ENCODE results near the gene IL6ST.
"Not testable (repeated sequence)": the region's sequence is repeated elsewhere in the genome, so short reads cannot be mapped to it uniquely, and the experiment has no call there.

Gene IL6ST

DNA sequence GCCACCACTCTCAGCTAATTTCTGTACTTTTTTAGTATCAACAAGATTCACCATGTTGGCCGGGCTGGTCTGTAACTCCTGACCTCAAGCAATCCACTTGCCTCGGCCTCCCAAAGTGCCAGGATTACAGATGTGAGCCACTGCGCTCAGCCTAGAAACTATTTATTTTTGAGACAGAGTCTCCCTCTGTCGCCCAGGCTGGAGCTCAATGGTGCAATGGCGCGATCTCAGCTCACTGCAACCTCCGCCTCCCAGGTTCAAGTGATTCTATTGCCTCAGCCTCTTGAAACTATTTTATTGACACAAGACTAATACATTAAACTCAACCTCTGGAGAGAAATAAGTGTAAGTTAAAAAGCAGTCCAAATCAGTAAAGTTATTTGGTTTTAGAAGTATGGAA lies 34.0 kb downstream of the IL6ST start:
- FAIRE-seq: no peak

DNA sequence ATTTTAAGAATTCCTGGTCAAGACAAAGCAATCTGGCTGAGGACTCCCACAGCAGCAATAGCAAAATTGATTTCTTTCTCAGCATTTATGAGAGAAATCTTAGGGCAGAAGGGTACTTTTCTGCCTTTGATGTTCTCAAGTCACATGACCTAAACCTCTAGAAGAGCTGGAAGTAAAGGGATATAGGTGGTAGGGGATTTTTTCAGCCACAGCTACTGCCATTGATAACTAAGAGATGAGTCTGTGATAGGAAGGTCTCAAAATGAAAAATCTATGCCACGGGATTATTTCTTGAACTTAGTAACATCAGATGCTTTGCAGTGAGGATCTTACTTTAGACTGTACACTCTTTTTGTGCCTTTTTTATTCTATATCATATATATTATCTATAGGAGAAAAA lies 35.6 kb downstream of the IL6ST start:
- no peak for FAIRE-seq

DNA sequence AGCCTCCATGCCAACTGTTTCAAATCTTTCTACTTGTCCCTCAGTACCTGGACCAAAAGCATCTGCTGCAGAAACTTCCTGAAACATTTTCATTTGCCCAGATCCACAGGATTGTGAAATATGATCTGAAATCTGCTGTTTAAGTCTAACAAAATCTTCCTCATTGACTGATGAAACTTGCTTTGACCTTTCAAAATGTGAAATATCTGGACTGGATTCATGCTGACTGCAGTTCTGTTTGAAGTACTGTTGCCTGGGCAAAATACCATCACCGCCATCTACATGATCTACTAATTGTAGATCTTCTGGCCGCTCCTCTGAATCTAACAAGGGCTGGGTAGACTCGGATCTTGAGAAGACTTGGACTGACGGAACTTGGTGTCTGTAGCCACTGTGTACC lies 53.6 kb downstream of the IL6ST start:
- not testable (repeated sequence) for FAIRE-seq

DNA sequence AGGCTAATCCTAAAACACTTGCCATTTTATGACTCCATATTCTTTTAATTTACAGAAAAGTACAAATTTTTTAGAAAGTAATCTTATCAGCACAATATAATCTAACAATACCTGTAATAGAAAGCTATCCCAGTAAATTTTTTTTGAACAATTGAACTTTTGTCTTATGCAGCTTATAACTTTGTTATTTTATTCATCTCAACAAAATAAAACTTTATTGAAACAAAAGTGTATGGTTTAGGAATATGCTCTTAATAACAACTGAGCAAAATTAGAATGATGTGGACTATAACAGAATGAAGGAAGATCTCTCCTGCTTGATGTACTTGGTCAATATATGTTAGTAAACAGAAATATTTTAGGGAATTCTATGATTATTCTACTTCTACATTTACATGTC lies 57.2 kb downstream of the IL6ST start:
- FAIRE-seq: peak; percentile 65

DNA sequence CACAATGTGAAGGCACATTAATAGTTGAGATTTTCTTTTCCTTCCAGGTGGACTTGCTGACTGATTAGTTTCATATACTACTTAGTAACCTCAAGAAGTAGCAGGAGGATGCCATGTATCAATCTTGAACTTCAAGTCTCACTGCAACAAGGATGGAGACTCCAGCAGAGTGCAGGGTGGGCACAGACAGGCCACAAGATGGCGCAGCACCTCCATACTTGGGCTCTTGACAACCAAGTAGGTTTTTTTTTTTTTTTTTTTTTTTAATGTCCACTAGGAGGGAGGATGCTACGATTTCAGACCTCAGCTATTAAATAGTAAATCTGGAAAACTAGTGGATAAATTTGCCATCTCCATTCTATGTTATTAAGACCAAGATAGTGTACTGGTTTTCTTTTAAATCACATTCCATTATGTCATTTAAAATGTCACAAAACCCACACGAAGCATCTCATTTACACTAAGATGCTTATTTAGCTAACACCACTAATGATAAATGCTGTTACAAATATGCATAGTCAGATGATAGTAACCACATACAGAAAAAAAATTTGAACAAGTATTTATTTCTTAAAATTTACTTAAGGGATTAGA lies 58.6 kb downstream of the IL6ST start:
- FAIRE-seq: peak; percentile 92

DNA sequence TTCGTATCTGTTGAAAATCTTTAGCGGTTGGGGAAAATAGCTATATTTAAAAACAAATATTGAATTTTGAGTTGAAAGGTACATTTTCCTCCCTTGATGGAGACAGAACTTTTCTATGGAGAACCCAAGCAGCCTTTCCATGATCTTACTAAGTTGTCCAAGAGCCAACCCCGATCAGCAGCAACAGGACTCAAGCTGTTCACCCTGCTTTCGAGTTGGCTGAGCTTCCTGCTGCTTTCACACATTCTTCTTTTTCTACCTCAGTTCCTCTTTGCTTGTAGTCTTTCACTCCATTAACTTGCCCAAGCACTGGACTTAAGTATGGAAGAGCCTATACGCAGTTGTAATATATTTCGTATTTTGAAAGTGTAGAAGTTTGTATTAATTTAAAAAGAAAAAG lies 59.4 kb downstream of the IL6ST start:
- no peak for FAIRE-seq

DNA sequence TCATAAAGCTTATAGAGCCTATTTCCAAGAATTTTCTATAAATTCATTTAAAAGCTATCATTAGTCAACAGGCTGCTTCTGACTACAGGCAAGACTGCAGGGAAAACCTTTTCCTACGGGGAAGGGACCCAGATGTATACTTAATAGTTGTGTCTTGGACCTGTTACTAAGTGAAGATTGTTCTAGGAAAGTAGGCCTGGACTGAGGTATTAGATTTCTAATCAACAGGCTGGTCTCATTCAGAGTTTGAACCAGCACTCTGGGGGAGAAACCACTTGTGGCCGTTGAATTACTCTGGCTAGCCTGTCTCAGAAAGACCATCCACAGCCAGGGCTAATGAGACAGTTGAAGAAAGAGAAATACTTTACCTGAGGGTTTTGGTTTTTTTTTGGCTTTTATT lies 60.0 kb downstream of the IL6ST start:
- no peak for FAIRE-seq

DNA sequence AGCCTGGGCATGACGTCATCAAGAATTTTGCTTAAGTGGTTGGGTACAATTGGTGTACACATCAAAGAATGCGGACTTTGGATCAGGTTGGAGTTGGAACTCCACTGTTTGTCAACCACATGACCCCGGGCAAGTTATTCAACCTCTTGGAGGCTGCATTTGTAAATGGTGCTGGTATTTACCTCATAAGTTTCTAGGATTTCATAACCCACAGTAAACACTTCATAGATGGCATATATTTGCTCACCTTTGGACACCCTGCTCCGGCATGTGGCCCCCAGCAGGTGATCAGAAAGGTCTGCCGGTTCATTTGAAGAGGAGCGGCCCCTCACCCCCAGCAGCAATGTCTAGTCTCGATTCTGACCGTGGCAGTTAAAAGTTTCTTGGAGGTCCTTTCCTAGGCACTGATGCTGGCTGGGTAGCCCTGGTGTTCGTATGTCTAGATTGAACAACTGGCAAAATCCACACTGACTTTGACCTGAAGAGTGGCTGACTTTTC lies 60.6 kb downstream of the IL6ST start:
- FAIRE-seq: no peak

DNA sequence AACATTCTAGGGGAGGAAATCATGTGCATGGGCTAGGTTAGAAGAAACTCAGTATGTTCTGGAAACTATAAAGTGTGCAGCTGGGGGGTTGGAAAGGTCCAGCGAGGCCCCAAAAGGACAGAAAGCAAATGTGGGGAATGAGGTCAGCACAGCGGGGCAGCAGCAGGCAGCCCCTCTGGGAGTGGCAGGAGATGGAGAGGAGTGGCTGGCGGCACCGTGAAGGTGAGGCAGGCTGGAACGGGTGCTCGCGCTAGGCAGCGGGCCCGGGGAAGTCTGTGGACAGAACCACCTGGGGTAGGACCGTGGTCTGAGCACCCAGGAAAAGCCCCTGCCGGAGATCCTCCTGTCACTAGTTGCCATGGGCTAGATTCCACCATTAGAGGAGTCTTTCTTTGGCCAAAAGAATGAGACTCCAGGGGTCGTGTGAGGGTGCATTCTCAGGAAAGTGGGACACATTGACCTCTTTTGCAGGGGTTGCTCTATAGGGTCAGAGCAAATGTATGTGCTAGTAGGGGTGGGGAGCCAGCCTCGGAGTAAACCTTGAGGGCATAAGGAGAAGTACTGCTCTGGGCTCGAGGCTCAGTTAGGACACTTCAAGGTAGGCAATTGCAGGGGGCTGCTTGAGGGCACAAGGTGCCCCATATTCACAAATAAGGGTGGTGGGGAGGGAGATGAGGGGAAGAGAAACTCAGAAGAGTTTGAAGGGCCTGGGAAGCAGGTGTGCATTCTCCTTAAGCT lies 61.2 kb downstream of the IL6ST start:
- no peak for FAIRE-seq

DNA sequence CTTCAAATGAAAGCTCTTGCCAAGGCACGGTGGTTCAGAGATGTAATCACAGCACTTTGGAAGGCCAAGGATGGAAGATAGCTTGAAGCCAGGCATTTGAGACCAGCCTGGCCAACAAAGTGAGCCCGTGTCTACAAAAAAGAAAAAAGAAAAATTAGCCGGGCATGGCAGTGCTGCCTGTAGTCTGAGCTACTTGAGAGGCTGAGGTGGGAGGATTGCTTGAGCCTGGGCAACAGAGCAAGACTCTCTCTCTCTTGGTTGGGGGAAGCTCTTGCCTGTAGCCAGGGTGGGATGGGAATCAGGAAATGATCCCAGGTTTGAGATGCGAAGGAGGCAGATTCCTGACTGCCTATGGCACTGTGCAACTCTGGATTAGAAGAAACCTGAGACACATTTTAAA lies 62.1 kb downstream of the IL6ST start:
- no peak for FAIRE-seq

DNA sequence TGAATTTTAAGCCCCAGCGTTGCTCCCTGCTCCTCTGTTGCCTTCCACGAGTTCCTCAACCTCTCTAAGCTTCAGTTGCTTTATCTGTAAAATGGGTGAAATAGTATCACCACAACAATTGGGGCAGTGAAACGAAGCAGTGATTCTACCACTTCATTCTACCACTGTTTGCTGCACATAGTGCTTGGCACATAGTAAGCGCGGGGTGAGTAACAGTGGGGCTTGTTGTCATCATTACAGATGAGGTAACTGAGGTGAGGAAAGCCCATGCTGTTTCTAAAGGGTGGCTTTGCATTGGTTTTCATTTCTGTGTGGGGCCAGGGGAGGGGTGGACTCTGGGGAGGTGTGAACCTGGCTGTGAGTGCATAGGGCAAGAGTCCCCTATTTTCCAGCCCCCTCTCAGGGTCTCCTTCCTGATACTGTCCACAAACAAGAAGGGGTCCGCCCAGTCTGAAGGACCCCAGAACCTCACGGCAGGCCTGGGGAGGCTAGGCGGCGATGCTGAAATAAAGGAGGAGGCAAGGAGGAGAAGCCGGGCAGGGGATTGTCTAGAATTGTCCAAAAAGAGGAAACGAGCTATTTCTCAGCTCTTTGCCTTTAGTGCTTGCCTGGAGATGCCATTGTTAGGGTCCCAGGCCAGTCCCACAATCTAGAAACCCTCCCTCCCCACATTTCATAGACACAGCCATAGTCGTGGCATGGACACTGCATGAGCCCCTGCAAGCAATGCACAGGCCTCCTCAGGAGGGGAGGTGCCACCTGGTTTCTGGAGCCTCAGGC lies 65.6 kb downstream of the IL6ST start:
- no peak for FAIRE-seq

DNA sequence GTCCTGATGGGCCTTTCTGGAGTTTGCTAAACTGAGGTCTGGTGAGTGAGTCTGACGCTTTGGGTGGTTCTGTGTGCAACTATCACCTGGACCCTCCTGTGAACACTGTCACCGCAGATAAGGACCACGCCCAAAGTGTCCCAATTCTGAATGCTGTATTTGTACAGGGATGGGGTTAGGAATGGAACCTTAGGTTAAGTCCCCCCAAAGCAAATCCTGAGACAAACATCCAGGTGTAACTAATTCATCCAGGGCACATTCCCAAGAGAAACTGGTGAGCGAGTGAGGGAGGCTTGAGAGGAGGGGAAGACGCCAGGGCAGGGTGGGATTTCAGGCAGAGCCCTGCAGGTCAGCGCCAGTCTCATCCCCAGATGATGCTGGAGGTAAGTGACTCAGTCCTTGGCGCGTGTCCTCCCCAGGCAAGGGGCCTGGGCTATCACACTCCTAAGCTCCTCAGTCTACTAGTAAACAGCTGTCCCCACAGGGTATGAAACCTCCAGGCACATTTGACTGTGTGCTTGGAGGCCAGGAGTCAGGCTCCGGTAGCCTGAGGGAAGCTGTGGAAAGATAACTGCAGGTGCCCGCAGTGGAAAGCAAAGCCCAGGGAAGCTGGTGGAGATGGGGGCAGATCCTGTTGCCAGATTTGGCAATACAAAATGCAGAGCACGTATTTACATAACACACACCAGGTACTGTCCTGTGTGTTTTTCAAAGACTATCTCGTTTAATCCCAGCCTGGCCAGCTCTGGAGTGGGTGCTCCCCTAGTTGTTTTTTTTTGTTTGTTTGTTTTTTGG lies 66.7 kb downstream of the IL6ST start:
- FAIRE-seq: no peak

DNA sequence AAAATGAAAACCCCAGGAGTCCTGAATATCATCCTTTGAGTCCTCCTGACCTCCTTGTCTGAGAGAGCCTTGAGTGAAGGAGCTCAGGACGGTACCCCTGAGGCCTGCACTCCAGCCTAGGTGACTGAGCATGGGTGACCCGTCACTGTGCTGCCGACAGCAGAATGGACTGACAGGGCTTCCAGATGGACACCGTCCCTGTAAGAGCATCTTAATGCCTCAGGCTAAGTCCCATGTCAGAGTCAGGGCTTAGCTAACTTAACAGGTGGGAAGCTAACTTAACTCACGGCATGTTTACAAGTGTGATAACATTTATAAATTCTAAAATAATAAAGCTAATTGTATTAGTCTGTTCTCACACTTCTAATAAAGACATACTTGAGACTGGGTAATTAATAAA lies 68.3 kb downstream of the IL6ST start:
- FAIRE-seq: no peak

DNA sequence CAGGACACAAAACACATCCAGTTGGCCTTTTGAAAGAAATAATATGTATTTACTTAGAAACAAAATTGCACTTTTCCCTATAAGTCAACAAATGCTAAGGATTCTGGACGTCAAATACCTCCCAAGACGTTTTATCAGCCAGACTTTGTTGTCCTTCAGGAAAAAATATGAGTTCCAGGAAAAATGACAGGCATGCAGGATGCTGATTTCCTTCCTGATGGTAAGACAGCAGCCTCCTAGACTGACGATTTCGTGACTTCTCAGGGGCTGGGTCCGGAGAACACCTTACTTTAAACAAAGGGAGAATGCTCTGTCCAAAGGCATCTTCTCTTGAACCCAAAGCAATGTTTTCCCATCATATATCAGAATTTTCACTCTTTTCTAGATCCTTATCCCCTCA lies 69.1 kb downstream of the IL6ST start:
- no peak for FAIRE-seq

DNA sequence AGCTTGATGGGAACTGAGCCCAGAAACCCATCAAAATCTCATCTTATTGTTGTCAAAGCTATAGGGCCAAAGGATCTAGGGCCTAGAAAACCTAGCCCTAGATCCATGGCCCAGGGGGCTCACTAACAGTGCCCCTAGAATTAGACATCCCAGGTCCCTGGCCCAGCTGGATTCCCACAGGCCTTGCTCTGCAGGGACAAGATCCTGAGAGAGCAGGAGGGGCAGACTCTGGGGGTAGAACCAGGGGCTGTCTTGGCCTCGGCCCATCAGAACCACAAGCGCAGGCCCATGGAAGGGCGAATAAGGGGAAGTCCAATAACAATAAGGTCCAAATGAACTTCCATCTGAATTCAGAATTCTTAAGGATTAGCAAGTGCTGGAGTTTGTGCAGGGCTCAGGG lies 69.6 kb downstream of the IL6ST start:
- no peak for FAIRE-seq

DNA sequence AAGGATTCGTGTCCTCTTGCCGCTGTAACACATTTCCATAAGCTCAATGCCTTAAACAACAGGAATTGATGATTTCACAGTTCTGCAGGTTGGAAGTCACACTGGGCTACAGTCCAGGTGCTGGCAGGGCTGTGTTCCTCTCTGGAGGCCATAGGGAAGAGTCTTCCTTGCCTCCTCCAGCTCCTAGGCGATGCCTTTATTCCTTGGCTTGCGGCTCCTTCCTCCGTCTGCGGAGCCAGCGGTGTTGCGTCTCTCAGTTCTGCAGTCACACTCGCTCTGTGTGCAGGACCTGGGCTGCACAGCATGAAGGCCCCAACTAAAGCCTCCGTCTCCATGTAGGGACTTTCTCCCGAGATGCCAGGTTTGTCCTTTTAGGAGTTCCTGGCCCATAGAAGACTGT lies 70.0 kb downstream of the IL6ST start:
- no peak for FAIRE-seq

DNA sequence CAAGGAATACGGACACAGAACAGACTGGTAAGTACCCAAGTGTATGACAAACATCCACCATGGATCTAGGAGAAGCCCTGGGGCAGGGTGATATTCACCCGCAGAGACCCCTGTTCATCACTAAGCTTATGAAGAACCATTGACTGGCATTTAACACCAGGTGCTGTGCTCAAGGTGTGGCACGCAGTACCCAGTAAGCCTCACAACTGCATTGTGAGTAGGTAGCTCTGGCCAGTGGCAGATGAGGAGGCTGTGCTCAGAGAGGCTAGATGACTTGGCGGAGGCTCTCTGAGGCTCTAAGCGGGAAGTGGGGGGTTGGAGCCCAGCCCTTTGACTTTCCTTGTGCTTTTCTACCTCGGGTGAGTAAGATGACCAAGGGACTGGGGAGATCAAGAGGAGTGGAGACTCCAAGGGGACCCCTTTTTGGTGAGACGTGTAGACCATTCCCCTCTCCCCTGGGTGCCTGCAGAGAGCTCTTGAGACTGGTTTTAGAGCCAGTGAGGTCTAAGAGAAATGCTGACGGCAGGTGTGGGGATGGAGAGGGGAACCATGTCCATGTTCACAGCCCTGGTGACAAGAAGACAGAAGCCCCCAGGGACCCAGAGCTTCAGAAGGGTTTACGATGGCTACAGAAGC lies 70.8 kb downstream of the IL6ST start:
- FAIRE-seq: no peak

DNA sequence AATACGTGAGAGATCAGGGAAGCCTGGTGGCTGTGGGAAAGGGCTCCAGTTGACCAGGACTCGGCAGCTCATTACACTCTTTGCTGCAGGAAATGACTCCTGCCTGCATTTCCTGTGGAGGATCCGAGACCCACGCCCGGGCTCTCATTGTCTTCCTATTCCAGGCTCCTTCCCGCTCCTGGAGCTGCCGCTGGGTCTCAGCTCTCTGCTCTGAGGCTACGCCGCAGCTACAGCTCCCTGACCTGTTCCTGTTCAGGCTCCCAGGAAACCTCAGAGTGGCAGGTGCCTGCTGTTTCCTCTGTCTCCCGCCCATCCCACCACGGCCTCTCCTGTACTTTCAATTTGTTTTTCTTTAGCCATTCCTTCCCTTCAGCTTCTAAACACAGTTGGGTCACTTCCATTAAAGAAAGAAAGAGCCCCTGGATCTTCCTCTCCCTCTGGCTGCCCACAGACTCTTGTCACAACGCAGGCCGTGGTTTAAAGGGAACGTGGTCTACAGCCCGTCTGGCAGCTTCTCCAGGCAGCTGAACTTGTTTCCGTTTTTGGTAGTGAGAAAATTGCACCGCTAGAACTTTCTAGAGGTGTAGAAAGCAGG lies 71.5 kb downstream of the IL6ST start:
- FAIRE-seq: no peak

DNA sequence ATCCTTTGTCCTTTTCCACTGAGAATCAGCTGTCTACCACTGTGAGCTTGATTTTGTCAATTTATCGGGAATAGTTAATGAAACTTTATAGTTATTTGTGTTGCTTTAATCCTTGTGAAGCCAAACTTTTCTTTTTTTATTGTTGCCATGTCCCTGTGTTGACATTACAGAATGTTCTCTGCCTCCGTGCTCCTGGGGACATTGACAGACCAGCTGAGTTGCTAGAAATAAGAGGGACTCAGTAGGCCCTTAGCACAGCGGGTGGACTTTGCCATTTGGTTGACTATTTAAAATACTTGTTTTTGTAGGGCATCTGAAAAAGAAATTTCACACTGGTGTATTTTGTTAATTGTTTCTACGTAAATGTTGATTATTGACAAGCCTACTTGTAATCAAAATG lies 73.1 kb downstream of the IL6ST start:
- FAIRE-seq: no peak

DNA sequence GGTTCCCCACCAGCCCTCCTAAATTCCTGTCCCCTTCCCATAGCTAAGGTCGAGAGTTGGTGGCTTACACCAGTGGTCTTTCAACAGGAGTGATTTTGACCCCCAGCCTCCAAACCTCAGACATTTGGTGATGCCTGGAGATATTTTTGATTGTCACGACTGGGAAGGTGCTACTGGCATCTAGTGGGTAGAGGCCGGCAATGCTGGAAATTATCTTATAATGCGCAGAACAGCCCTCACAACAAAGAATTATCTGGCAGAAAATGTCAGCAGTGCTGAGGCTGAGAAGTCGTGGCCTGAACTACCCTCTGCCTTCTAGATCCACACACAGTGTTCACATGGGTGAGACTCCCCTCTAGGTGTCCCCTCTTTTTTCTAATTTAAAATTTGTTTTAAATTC lies 74.0 kb downstream of the IL6ST start:
- FAIRE-seq: no peak

DNA sequence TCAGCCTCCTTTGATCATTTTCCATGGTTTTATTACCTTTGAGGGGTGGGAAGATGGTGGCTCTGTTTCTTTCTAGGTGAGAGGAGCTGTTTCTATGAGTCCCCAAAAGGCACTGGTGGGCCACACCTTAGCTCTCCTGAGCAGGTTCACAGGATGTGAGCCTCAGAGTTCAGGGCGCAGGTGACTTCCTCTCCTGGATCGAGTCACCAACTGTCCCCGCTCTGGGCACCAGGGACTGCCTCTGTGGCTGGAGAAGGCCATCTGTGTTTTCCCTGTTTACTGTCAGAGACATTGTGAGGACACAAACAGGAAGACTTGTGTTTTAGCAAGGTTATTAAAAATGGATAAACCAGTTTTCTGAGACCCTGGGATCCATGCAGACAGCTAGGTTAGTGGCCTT lies 75.1 kb downstream of the IL6ST start:
- FAIRE-seq: no peak
